ENCODE results near the gene FRS3. TPM values are rescaled to one million over a fixed set of nuclear protein-coding genes. Genes with fewer than 3 reads are reported as not detected.

The FRS3 gene
- total and polyA plus RNA-seq, 8 donors = 5.3 to 10.9 (median 9.0) TPM

GRCh38 chr6:41759106-41759904 lies 20.4 kb downstream of the FRS3 start:
- no peak for TF ChIP-seq CTCF (IDR thresholded peaks at IDR 0.05)
- no peaks in the 10 kb centered on the region for H3K4me1 ChIP-seq
- ATAC-seq (no peak), DNase-seq (no peak)
- H3K4me3 ChIP-seq = no peak overlapping the region
- intact Hi-C loops (cut with DNase I) = no loop called here
- H3K9me3 ChIP-seq = no peaks in the 10 kb centered on the region
- H3K27me3 ChIP-seq = no peaks in the 10 kb centered on the region
- no peaks in the 10 kb centered on the region for H3K36me3 ChIP-seq
- no peak overlapping the region for H3K27ac ChIP-seq

- H3K27me3 ChIP-seq = no peaks in the 10 kb centered on the region
- H3K27ac ChIP-seq = no peak overlapping the region
- intact Hi-C loops (cut with DNase I) = no loop called here
- ATAC-seq = no peak
- DNase-seq = no peak
- H3K9me3 ChIP-seq = no peaks in the 10 kb centered on the region
- H3K36me3 ChIP-seq = no peaks in the 10 kb centered on the region
- TF ChIP-seq CTCF (IDR thresholded peaks at IDR 0.05) = no peak
- H3K4me1 ChIP-seq = no peaks in the 10 kb centered on the region
- no peak overlapping the region for H3K4me3 ChIP-seq
Measured at GRCh38 chr6:41758641-41759035, 21.1 kb downstream of the FRS3 start.

GRCh38 chr6:41757931-41758640 lies 21.6 kb downstream of the FRS3 start:
- Histone ChIP-seq H3K4me3 (no peak overlapping the region), H3K27ac (no peak overlapping the region), H3K27me3 (no peaks in the 10 kb centered on the region), H3K36me3 (no peaks in the 10 kb centered on the region), H3K4me1 (no peaks in the 10 kb centered on the region), H3K9me3 (no peaks in the 10 kb centered on the region)
- intact Hi-C loops (cut with DNase I) = no loop called here
- no peak for TF ChIP-seq CTCF (IDR thresholded peaks at IDR 0.05)
- ATAC-seq (peak; percentile 45), DNase-seq (no peak)

GRCh38 chr6:41757271-41757670 lies 22.4 kb downstream of the FRS3 start:
- Histone ChIP-seq H3K36me3 (no peaks in the 10 kb centered on the region), H3K27ac (no peak overlapping the region), H3K4me3 (no peak overlapping the region), H3K27me3 (no peaks in the 10 kb centered on the region), H3K4me1 (no peaks in the 10 kb centered on the region), H3K9me3 (no peaks in the 10 kb centered on the region)
- ATAC-seq = no peak
- intact Hi-C loops (cut with DNase I) = no loop called here
- no peak for TF ChIP-seq CTCF (IDR thresholded peaks at IDR 0.05)
- DNase-seq = no peak

- H3K4me1 ChIP-seq = no peaks in the 10 kb centered on the region
- no peak for ATAC-seq
- DNase-seq = no peak
- no peak overlapping the region for H3K27ac ChIP-seq
- H3K27me3 ChIP-seq = no peaks in the 10 kb centered on the region
- intact Hi-C loops (cut with DNase I) = no loop called here
- H3K9me3 ChIP-seq = no peaks in the 10 kb centered on the region
- no peak for TF ChIP-seq CTCF (IDR thresholded peaks at IDR 0.05)
- H3K36me3 ChIP-seq = no peaks in the 10 kb centered on the region
- H3K4me3 ChIP-seq = no peak overlapping the region
Measured at GRCh38 chr6:41756354-41756753, 23.3 kb downstream of the FRS3 start.

Data from left lung (tissue), 10 donors.